LoVo (cell line): ENCODE results near the gene LMX1A.
A peak's percentile ranks its signal among the peaks of the same experiment; 100 is the strongest.

Source experiments
- DNase-seq: peaks from one replicate; pipeline ENCODE4 v3.0.0-alpha.2; 2016; ENCODE audit warnings: low spot score

LMX1A gene

DNA sequence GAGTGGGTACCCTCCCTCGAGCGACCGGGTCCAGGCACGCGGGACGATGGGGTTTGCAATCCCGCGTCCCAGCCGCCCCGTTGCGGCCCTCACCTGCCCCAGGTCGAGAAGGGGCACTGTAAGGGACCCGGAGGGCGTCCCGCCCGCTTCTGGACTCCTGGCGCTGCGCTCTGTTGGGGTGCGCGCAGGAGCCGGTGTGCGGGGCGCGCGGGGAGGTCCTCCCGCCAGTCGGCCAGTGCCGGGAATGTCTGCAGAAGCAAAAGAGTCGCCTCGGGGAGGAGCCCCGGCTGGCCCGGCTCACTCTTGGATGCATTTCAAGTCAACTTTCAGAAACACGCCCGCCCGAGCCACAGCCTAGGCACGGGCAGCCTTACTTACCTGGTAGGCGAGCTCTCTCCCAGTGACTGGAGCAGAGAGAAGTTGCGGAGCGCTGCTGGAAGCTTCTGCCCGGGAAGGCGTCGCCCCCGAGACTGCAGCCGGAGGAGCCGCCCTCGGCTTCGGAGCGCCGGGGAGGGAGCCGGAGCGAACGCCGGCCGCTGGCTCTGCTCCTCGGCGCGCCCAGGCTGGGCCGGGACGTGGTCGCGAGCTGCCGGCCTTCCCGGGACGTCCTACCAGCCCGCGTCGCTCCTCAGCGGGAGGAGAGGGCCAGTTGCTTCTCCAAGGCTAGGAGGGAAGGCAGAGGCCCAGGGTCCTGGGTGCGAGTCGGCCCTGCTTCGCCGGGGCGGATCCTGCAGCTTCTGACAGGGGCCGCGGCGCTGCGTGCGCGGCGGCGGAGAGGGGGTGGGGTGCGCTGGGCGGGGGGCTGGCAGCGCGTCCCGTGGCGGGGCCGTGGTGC is at the start of gene LMX1A:
TSS of gene LMX1A (minus strand) at position 739 of the 835 bp plus-strand sequence. CDS start 1,156 bp downstream, outside the sequence.
- DNase-seq: no peak

GRCh38 chr1:165403835-165404482 is 47.4 kb upstream of the LMX1A start:
- peak; percentile 18 for DNase-seq

- no peak for DNase-seq
These were observed 46.1 kb upstream of the LMX1A start for GRCh38 chr1:165402517-165403111.

DNA sequence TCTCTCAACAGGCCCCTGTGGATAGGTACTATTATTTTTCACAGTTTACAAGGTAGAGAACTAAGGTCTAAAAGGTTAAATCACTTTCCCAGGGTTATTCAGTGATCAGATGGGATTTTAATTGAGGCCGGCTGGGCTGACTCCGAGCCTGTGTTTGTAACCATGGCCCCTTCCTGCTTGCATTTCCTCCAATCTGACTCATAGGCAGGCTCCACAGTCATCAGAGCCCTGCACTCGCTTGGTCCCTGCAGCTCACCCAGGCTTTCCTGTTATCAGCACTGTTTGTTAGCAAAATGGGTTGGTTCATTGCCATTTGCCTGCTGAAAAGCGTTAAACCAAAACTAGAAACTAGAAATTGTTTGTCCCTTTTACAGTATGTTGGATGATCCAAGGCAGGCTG is 41.4 kb upstream of the LMX1A start:
- no peak for DNase-seq

DNA sequence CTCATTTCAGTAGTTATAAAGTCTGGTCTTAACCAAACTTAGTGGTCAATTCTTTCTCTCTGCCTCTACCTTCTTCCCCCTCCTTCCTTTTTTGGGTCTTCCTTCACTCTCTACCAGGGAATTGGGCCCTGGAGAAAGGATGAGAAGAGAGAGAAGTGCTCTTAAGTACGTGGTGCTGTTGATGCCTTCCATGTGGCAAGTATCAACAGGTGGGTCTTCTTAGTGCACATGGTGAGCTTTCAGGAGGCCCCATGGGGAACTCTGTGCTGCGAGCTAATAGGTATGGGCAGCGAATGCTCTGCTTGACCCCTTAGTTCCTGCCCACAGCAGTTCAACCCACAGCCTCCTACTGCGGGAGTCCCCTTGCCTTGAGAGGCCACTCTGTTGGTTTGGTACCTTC is 39.4 kb upstream of the LMX1A start:
- no peak for DNase-seq

GRCh38 chr1:165395478-165395877 is 39.0 kb upstream of the LMX1A start:
- no peak for DNase-seq

DNA sequence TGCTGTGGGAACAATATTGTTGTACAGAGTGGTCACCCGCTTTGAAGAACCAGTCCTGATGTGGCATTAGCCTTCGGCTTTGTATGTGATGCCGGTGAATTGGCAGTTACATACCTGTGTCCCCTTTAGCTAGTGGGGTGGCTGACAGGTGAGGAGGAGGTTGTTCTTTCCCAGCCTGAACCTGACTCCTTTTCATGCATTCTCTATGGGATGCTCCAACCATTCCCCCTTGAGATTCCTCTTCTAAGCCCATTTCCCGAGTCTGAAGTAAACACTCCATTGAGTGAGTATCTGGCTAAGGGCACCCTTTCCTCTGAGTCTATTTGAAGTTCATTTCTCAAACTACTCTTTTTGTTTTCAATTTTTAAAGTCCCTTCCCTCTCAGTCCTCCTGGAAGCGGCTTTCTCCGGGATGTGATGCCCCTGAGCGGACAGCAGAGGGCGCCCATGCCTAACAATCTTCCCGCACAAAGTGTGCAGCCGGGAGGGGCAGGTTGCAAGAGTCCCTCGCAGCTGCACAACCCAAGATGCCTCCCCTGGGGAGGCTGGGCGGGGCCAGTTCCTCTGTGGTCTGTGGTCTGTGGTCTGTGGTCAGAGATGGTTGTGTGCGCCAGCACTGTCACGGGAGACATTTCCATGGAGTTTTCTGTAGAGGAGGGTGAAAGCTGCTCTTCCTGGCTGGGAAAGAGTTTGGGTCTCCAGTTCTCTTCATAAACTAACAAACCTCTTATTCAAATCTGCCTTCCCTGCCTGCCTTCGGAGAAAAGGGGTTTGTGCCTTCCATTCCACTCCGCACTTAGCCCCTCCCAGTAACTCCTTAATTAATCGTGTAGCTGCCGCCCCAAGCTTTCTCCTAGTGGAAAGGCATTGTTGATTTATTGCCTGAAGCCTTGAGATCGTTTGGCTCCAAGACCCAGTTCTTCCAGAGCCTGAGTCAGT is 36.4 kb upstream of the LMX1A start:
- peak; percentile 69 for DNase-seq

DNA sequence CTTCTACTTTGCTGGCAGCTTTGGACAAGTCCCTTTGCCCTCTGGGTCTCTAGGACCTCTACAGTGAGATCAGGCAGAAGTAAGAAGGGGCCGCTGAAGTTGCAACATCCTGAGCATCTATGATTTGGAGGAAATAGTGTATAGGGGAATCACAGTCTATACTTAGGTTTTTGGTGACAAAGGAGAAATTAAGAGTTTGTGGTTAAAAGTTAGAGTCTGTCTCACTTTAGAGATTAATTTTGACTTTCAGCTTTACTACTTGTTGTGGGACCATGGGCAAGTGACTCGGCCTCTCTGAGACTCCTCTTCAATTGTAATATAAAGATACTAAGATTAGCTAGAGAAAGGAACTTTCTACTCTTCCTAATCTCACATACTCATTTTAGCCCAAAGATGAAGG is 33.1 kb upstream of the LMX1A start:
- no peak for DNase-seq

GRCh38 chr1:165387961-165388360 is 31.4 kb upstream of the LMX1A start:
- DNase-seq: no peak

DNA sequence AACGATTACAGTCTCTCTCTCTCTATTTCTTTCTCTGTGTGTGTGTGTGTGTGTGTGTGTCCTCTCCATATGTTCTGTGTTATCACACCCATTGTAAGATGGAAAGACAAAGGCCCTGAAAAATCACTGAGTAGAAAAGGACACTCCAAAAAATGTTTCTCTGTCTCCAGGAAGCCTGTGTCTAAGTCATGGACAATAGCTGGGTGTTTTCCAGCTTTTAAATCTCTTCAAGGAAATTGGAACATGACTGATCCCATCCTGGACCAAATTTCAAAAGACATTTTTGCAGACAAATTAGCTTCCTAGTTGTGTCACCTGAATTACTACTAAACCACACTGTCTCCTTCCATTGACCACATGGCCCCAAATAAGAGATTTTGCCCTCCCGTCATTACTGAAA is 31.0 kb upstream of the LMX1A start:
- DNase-seq: no peak

DNA sequence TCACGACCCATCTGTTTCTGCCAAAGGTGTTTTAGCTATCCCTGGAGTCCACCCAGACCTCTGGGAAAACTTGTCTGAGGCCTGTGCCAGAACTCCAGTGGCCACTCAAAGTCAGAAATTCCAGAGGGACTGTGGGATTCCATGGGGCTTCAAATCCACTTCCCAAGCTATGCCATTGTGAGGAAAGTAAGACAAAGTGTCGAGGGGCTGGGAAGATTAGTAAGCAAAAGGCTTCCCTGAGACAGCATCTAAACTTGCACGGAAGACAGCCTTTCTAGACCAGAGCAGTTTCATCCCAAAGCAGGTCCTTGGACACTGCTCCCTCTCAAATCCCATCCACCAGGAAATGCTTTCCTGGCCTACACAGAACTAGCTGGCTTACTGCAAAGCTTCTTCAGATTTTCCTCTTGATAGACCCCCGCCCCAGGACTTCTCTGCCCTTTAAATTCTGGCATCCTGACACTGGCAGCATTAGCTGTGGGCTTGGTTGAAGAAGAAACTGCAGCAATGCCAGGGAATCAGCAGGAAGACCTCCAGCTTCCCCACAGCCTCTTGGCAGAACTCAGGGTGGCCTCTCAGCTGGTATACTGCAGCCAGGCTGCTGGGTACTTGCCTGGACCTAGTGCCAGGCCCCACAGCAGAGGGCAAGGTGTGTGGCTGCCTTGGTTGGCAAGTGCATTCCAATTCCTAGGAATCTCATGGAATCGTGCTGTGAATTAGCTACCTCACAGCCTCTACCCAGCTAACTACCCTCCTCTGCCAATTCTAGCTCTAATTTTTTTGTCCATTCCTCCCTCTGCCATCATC is 27.3 kb upstream of the LMX1A start:
- DNase-seq: no peak

DNA sequence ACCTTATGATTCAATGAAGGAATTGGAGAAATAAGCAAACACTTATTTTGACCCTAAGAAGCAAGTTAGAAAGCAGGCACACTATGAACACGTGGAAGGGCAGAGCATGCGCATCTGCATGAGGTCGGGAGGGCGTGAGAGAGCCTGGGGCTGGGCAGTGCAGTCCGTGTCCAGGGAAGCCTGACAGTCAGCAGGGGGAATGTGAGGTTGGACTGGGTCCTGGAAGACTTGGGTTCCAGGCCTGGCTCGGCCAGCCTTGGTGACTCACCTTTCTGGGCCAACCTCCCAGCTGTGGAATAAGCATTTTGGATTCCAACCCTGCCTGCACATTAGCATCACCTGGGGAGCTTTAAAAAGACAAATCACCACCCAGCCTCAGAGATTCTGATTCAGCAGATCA is 26.6 kb upstream of the LMX1A start:
- no peak for DNase-seq

DNA sequence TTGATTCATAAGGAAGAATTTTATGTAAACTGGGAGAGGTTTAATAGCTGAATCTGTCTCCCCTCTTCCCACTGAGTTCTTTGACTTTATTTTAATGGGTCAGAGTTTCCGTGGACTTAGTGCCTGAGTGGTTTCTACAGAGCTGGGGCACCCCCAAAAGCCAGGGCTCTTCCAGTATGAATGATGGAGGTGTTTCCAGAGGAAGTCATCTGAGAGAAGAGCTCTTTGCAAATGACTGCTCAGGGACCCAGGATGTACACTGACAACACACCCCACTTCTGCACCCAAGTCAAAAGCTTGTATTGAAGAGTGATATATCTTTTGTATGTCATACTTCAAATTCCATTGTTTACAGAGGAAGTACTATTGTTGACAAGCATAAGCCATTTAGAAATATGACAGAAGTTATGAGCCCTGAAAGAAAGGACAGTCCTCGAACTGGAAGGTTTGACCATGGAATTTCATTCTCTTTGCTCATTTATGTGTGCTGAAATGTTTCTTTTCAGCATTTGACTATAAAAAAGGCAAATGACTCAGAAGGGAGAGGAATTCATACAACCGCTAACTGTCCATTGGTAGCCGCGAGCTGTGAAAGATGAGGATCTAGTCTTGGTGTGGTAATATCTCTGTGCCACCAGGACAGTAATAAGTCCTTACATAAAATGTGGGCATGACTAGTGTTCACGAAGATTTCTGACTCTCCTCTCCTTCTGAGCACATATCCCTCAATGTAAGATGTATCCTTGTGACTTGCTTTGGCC is 25.4 kb upstream of the LMX1A start:
- no peak for DNase-seq

GRCh38 chr1:165376811-165377311 is 20.3 kb upstream of the LMX1A start:
- DNase-seq: no peak

- DNase-seq: peak; percentile 76
These were observed 19.7 kb upstream of the LMX1A start for GRCh38 chr1:165376041-165376810.

DNA sequence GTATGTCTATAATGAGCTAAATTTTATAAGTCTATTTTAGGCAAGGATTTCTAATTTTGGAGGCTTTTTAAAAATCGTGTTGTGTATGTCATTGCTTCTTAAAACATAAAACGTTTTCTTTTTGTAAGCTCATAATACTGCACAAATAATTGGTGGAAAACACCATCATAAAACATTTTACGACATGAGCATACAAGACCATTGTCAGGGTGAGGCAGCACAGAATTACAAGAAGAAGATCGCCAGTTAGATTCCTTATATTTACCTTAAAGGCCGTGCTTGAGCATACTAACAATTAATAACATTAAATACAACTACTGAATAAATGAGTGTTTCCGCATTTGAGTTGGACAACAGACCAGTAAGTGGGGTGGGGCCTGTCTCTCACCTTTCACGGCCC is 19.1 kb upstream of the LMX1A start:
- DNase-seq: peak; percentile 5

DNA sequence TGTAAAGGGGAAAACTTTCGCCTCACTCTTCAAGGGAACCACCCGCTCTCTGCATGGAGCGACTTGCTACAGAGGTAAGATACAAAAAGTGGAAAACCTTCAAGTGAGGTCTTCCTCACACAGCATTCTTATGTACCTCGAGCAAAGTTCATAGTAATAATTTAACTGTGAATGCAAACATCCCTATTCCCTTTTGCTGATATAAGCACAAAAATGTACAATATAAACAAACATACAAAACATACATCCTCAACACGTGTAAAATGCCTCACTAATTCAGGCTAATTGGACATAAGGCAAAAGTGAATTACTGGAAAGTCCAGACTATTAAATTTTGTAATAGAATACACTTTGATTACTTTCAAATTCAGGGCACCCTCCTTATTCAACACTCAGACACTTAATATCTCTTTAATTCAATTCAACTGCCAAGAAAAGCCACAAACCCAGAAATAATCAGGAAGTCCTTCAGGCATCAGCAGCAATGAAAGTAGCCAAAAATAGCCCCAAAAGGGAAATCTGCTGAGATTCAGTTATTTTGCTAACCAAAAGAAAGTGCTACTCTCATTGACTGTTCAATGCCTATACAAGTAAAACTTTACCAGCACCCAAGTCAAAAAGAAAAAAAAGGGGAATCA is 15.2 kb upstream of the LMX1A start:
- DNase-seq: no peak

GRCh38 chr1:165369255-165369848 is 12.8 kb upstream of the LMX1A start:
- peak; percentile 56 for DNase-seq
